ENCODE results near the gene FIP1L1.

The FIP1L1 gene

DNA sequence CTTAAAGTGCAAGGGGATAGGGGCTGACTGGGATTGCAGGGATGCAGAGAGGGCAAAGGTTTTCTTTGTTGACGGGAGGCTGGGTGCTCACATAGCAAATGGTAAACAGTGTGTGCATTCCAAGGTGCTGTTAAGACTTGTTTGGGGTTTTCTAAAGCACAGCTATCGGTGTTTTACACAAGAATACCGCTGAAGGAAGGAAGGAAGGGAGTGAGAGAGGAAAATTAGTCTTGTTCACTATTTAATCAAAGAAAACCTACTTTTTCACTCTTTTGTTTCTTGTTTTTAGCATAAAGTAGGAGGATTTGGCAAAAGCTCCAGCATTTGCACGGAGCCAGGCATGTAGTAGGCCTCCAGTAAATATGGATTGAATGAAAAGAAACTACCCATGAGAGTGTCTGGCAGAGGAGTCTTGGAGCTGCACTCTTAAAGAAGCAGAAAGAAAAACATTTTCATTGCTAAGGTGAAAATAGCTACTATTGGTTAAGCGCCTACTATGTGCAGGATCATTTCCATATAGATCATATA lies 99.7 kb downstream of the FIP1L1 start:
- no peak for FAIRE-seq

DNA sequence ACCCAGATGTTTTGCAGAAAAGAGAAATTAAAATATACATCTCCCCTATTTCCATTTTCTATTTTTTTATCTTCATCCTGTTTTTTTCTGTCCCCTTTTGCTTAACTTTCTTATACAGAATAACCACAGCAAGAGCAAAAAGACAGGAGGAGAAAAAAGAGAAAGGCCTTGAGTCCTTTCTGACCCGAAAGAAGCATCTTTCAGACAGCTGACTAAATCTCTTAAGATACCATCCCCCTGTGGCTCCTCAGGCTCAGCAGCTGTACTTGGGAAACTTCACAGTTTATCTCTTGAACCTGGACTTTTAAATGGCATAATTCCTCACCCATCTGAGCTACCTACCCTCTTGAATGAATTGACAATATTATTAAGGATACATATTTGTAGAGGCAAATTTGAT lies 100.2 kb downstream of the FIP1L1 start:
- no peak for FAIRE-seq

DNA sequence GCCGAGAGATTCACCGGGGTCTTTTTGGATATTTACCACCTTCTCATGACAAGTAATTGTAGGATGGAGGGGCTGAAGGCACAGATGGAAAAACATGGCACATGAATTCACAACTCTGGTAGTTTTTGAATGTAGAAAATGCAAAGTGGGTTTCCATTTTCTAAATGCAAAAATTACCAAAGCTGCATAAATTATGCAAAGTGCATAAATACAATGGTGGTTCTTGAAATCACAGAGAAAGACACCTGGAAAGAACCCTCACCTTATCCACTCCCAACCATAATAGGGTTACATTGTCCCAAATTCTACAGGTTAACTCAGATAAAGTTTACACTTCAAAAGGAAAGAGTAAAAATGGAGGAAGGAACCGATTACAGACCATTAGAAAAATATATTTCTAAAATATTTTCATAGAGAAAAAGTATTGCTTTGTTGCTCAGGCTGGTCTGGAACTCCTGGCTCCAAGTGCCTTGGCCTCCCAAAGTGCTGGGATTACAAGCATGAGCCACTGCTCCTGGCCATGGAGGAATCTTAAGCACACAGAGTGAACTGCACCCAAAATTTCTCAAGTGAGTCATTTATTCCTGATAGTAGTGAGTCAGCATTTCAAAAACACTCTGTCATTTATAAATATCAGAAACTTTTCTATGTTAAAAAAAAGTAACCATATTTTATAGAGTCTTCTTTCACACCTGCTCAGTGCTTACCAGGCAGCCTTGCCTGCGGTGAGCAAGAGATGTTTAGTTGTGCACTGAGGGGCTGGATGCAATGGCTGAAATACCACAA lies 101.4 kb downstream of the FIP1L1 start:
- FAIRE-seq: no peak

DNA sequence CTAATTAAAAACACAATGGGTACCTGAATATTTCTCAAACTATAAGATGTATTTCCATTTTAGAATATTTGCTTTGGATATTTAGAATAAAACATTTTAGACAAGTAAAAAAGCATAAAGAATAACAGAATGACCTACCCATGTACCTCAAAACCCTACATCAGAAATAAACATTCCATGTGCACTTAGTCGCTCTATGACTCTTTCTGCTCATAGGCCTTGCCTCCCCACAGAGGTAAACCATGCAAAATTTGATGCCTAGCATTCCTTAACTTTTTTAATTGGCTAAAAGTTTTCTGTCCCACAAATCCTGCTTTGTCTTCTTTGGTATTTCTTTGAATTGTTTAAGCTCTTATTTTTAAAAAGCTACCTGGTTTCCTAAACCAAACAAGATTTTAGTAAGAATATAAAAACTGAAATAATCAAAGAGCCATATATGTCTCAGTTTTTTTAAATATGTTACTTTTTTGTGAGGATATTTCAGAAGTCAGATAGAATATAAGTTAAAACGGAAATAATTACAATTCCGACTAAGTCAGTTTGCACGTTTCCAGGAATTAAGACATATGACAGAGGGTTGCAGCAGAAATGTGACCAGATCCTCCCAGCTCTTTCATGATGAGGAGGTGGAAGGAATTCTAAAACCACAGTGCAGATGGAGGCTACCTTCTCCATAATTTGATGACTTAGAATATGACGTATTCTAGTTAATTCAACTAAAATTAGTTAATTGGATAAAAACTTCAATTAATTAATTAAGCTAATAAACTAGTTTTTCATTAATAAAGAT lies 102.5 kb downstream of the FIP1L1 start:
- FAIRE-seq: no peak

DNA sequence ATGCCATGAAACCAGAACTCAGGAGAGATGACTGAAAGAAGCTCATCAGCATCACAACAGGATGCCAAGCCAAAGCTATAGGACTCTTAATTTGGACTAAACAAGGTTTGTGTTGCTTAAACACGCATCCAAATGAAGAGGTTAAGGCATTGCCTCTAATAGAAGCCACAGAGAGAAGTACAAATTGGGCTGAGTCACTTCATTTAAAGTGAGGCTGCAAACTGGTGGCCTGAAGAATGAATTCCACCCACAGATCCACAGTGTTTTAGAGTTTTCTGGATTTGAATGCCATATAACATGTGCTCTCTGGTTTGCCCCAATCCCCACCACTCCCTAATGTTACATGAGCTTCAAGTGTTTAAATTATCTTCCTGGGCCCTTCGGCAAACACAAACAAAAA lies 103.5 kb downstream of the FIP1L1 start:
- no peak for FAIRE-seq

DNA sequence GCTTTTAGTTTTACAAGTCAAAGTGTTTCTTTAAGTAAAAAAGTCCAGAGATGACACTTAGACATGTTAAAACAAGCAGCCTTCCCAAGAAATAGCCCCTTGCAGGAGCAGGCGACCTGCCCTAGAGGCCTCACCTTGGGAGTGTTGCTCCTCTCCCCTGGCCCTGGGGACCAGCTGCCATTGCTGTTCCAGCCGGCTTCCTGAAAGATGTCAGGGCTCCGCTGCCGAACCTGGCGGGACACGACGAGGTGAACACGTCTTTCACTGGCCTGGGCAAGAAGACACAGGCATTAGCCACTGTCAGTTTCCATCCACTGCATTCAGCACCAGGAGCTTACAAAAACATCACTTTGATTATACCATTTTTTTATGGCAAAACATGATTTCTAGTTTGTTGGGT lies 104.1 kb downstream of the FIP1L1 start:
- no peak for FAIRE-seq

DNA sequence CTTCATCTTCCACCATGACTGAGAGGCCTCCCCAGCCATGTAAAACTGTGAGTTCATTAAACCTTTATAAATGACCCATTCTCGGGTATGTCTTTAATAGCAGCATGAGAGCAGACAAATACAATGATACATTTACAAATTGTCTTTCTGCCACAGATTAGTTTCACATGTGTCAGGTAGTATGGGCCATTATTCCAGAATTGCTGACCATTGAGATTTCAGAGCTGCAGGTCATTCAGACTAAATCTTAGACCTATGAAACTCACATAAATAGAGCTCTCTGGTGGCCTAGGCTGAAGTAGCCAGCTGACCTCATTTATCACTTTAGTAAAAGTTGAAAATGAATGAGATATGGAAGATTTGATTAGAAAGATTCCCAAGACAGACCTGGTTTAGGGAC lies 105.8 kb downstream of the FIP1L1 start:
- FAIRE-seq: no peak

DNA sequence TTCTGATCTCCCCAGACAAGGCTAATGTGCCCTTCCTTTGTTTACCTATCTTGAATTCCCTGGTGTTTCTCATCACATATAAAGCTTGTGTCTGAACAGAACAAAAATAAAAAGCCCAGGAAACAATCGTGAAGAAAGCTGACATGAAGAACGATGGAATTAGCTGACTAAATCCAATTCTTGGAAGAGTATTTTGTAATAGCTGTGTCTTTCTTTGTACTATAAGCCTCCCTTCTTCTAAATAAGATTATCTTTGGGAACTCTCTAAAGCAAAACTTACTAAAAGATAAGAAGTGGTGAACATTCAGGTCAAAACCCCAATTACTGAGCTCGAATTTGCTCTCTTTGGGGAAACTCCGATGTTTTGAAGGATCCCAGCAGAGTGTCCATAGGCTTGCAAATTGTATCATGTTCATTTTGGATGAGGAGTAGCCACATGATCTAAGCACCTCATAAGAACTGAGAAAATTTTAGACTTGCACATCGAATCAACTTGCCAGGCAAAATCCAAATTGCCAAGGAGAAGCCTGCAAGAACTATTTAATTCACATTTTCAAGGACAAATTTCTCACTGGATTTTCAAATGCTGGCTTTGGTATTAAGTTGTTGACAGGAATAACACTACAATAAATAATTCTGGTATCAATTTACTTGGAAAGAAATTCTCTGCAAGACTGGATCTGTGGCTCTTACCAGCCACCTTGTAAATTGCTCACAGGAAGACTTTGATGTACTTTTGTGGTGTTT lies 107.6 kb downstream of the FIP1L1 start:
- FAIRE-seq: no peak

DNA sequence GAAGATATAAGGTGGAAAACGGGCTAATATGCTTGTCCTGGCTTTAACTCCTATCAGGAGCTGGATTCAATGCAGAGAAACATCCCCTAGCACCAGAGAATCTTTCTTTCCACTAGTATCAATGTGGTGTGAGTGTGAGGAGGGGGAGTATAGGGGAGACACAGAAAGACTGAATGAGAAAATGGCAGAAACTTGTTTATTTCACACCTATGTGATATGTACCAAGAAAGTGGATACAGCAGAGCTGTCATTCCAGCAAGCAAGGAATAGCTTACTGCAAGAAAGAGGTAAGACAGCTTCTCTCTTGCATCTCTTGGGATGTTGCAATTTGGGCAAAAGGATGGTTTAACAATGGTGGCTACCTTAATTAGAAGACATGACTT lies 108.2 kb downstream of the FIP1L1 start:
- FAIRE-seq: no peak

DNA sequence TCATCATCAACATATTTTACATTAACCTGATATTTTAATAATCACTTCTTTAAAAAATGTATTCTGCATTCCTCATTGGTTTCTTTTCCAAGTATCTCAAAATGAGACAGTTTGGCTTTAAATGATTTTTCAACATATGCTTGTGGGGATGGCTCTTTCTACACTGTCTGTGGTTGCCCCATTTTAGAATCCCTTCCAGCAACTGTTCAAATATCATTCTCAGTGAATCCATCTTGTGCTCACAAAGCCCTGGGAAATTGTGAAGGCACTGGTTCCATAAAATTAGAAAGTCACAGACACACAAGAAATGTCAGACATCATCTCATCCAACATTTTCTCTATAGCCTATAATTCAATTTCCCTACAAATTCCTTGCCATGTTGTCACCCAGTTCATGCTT lies 110.3 kb downstream of the FIP1L1 start:
- no peak for FAIRE-seq

DNA sequence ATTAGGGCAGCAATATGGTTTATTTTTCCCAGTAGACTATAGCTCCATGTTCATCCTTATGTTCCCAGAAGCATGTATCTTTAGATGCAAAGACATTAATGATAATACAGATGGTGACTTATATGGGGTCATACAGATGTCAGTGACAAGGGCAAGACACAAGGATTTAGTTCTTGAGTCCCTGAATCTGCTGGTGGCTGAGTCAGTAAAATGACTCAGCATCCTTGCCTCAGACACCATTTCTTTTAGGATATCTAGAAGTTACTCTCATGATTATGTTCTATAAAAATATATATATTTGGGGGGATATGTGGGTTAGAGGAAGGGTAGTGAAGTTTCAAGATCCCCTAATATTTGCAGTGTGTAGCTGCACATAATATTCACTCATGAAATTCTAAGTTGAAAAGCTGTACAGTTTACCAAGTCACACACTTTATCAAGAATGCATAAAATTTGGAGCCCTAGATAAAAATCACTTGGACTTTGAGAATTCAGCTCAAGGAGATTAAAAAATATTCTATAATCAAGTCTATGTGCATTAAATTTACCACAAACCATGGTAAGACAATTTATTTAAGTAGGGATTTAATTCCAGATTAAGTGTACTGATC lies 111.9 kb downstream of the FIP1L1 start:
- FAIRE-seq: no peak

DNA sequence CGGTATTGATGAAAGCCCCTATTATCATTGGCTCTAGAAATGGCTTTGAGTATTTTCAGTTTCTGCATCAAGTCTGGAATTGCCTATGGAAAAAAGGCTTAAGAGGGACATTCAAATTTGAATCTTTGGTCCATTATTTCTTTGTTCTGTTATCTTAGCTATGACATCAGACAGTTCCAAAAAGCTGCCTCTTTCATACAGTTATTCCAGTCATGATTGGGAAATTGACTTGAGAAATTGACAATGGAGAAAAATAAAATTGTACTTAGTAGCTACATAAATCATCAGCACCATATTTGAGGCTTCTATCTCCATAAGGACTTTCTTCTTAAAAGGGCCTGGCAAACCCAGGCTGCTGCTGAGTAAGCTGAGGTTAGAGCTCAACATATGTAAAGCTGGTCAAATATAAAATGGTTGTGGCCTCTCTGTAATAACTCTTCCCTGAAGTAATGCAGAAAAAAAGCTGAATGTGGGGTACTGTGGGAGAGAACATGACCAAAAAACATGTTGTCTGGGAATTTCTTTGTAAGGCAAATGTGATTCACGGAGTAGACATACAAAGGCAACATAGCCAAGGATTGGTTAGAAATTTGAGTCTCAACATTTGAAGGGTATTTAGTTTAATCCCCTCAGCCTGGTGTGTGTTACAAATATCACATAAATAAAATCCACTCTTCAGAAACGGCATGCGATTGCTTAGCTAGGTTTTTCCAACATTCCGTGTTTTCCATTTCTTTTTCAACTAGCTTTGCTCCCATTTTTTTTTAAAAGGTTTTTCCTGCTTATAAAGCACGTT lies 112.9 kb downstream of the FIP1L1 start:
- no peak for FAIRE-seq

DNA sequence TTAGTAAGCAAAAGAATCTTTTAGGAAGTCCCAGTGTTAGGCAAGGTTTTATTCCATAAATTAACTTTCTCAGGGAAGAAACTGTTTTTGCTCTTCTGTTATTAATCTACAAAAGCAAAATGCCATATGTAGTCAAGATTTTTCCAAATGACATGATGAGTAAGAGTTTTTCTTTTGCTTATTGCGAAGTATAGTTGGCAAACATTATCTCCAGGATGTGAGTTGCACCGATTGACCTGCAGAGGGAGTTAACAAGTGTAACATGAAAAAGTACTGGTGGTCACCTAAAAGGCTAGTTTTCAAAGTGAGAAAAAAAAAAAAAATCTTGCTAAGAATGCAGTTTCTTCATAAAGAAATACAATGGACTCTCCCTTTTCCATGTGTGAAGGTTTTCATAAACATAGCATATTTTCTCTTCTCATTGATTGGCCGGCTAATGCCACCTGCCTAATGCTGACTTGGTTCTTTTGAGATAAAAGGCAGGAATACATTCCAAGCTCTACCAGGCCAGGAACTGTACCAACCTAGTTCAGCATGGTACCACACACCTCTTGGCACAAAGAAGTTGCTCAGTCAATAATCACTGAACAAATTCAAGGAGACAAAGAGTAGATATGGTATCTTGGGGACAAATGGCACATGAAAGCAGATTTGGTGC lies 113.7 kb downstream of the FIP1L1 start:
- no peak for FAIRE-seq

DNA sequence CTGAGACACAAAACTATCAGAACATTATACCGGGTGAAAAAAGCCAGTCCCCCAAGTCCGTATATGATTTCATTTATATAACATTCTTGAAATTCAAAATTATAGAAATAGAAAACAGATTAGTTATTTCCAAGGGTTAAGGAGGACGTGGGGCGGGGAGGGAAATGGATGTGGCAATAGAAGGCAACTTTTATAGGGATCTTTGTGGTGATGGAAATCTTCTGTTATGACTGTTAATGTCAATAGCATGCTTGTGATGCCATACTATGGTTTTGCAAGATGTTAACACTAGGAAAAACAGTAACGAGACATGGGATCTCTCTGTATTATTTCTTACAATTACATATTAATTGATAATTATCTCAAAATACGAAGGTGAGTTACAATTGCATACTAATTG lies 117.4 kb downstream of the FIP1L1 start:
- no peak for FAIRE-seq

DNA sequence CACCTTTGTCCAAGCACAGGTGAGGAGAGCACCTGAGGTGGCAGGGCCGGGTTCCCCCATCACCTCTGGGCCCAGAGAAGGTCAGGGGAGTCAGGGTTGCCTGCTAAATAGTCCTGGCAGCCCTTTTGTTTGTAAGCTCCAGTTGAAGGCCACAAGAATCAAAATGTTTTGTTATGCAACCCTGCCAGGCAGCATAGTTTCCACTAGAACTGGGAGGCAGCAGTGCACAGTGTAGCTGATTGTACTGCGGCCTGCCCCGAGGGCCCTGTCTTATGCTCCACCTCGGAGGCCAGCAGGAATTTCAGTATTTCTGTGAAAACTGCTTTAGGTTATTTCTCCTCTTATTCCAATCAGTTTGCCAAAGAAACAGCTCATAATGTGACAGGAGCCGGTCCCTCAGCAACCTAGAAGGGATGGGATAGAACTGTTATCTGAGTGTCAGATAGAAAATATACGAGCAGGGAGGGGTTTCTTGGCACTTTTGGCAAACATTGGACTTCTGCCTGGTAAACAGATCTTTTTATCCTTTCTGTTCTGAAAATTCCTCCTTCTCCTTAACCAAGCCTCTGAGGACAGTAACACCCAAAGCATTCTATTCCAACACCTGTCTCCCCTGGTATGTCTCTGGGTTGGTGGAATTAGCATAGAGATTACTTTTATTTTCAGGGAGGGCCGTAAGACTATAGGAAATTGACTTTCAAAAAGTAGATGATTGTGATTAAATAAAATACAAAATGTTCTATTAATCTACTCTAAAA lies 120.2 kb downstream of the FIP1L1 start:
- FAIRE-seq: no peak

DNA sequence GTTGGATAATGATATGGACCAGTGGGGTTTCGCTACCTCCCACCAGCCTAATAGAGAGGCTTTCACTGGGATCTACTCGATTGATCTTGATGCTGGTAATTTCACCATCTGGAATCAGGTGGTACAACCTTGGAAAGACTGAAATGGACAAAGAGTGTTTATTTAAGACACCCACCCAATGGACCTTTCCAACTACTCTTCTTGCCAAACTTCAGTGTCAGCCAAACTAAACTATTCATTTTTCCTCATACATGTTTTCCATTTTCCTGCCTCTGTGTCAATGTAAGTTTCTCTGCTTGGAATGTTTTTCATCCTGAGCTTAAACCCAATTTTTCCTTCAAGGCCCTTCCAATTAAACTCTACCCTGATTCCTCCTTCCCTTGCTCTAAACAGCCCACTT lies 121.3 kb downstream of the FIP1L1 start:
- FAIRE-seq: no peak

DNA sequence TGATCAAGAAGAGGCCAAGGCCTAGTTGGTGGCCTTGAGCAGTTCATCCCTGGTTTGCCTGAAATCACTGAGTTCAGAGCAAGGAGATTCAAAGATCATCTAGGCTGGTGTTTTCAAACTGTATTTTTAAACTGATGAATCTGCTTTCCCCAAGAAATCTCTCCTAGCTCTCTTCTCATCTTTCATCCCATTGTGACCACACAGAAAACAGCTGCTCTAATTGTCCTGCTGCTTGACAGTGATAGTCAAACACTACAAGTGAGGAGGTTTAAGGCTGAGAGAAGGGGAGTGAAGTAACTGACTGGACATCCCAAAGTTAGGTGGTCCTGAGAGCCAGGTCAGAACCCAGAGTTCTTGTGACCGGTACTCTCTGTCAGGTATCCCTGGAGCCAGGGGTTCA lies 122.3 kb downstream of the FIP1L1 start:
- FAIRE-seq: no peak

DNA sequence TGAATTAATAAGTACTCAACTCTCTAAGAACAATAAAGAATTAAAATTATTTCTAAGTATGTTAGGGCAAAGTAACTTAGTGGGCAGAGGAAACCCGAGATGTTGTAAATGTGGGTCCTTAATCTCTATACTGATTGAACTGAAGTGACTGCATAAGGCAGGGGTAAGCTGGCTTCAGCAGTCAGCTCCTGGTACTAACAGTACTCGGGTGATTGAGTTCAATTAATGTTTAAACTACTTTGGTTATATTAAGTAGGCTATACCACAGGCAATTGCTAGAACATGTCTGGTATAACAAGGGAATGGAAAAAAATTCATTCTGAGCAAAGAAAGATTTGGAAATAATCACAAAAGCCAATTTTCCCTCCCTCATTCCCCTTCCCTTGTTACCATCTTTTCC lies 123.1 kb downstream of the FIP1L1 start:
- FAIRE-seq: no peak

DNA sequence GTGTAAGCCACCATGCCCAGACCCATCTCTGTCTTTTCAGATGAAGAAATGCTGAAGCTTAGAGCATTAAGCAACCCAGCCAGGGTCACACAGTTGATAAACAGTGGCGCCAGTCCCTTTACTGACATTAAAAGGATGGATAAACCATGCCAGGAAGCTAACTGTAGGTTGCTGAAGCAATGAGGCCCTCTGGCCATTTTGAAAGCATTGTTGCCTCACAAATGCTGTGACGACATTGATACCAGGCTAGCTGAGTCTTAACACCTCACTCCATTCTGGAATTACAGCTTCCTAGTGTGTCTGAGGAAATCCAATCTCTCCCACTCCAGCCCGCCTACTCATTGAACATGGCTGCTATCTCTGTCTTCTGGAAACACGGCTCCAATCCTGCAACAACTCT lies 124.1 kb downstream of the FIP1L1 start:
- FAIRE-seq: no peak

DNA sequence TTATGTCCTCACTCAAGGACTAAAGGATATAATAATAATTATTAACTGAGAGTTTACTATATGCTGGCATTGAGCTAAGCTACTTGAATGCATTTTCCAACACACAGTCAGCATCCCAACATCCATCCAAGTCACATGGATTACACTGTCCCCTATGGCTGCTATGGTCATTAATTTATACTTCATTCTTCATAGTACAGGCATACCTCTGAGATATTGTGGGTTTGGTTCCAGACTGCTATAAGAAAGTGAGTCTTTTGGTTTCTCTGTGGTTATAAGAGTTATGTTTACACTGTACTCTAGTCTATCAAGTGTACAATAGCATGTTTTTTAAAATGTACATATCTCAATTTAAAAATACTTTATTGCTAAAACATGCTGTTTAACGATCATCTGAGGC lies 124.7 kb downstream of the FIP1L1 start:
- FAIRE-seq: no peak

DNA sequence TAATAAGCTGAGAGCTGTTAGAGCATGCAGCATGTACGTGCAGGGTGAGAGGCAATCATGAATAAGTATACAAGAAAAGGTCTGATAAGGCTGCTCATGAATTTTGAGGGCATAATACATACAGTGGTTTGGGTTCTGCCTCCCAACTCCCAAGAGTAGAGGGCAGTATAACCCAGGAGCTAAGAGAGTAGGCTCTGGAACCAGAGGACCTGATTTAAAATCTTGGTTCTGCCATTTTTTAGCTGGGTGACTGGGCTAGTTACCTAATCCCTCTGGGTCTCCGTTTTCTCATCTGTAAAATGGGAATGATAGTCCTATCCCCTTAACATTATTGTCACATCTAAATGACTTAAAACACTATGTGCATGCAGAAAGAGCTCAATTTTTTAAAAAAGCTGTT lies 128.5 kb downstream of the FIP1L1 start:
- no peak for FAIRE-seq
